Gastroesophageal sphincter (tissue), 4 donors: Measurements from ENCODE around the gene ME1. TPM values are rescaled to one million over a fixed set of nuclear protein-coding genes. Genes with fewer than 3 reads are reported as not detected.

Experiments used
- ATAC-seq: fragments of 150-250 bp; one replicate; pipeline ENCODE4 v1.9.1; 2016; ENCODE audit warnings: mild to moderate bottlenecking, moderate library complexity
- H3K27ac ChIP-seq, 4 donors: fragments of 200-600 bp; sonication (generic) in 3 of 4; 1 replicate in 3 of 4; 2 replicates in 1 of 4; pipeline ENCODE4 v1.5.1; 2016 to 2019
- H3K27me3 ChIP-seq: fragments of 200-600 bp; sonication (generic); one replicate; pipeline ENCODE4 v1.5.1; 2019
- H3K36me3 ChIP-seq, 2 donors: fragments of 200-600 bp; sonication (generic); one replicate each; pipeline ENCODE4 v1.5.1; 2019; ENCODE audit warnings: control low read depth in 1 of 2
- H3K4me1 ChIP-seq, 3 donors: fragments of 200-600 bp; sonication (generic); 1 replicate in 2 of 3; 2 replicates in 1 of 3; pipeline ENCODE4 v1.5.1; 2016 to 2019; ENCODE audit warnings: control low read depth in 2 of 3
- H3K4me3 ChIP-seq, 2 donors: fragments of 200-600 bp; sonication (generic); one replicate each; pipeline ENCODE4 v1.5.1; 2019; ENCODE audit warnings: mild to moderate bottlenecking in 1 of 2, moderate library complexity in 1 of 2
- H3K9me3 ChIP-seq, 3 donors: fragments of 200-600 bp; sonication (generic); one replicate each; pipeline ENCODE4 v1.5.1; 2017 to 2019; ENCODE audit warnings: control low read depth in 2 of 3
- CTCF ChIP-seq, 4 experiments: fragments of 200-600 bp in 2 of 4; fragments of 450-650 bp in 2 of 4; sonication (generic) in 1 of 4; IDR thresholded peaks; one replicate each; pipeline ENCODE4 v1.5.1; 2017 to 2019; ENCODE audit warnings: antibody characterized with exemption in 4 of 4, mild to moderate bottlenecking in 2 of 4, moderate library complexity in 2 of 4
- EP300 ChIP-seq: sonication (generic); formaldehyde crosslinking; IDR thresholded peaks from one replicate; pipeline ENCODE4 v1.6.1; 2017; ENCODE audit warnings: antibody characterized with exemption, mild to moderate bottlenecking
- POLR2A ChIP-seq, 2 donors: fragments of 450-650 bp; IDR thresholded peaks; one replicate each; pipeline ENCODE4 v1.6.1; 2017; ENCODE audit warnings: antibody characterized with exemption in 2 of 2, mild to moderate bottlenecking in 2 of 2, moderate library complexity in 1 of 2
- POLR2AphosphoS5 ChIP-seq: sonication (generic); formaldehyde crosslinking; IDR thresholded peaks from one replicate; pipeline ENCODE4 v1.6.1; 2017; ENCODE audit warnings: antibody characterized with exemption
- WGBS, 2 donors: methylation state at CpG; one replicate each; pipeline ENCODE4 v1.1.5; 2018; ENCODE audit warnings: low coverage in 1 of 2; 5-methylcytosine and 5-hydroxymethylcytosine counted together
- total RNA-seq, 4 donors: library from RNA; depleted of rRNA; stranded (reverse); fragments of >200 nt; gene quantifications; one replicate each; pipeline ENCODE4 v1.1.0, GENCODE V29; 2016

The ME1 gene
- total RNA-seq, 4 donors from 2014 or later, result 18.8 to 33.3 (median 20.4) TPM

GRCh38 chr6:83188501-83188900 is 242.3 kb downstream of the ME1 start:
- H3K4me3 ChIP-seq, result no peak overlapping the region
- peaks cover 0 to 22% (median 4%) of the 10 kb centered on the region in 3 donors for H3K4me1 ChIP-seq
- no peak overlapping the region for H3K27ac ChIP-seq
- WGBS, 2 donors, result 77 to 79% methylated on average over 2 to 3 of the region's 3 CpGs
- no peak for ATAC-seq
- TF ChIP-seq CTCF (IDR thresholded peaks at IDR 0.05) (no peak), POLR2A (IDR thresholded peaks at IDR 0.05) (no peak), POLR2AphosphoS5 (no peak), EP300 (no peak)
- no peaks in the 10 kb centered on the region for H3K9me3 ChIP-seq
- H3K36me3 ChIP-seq, result peaks cover 0 to 52% of the 10 kb centered on the region in 2 donors
- no peaks in the 10 kb centered on the region for H3K27me3 ChIP-seq

GRCh38 chr6:83185096-83185495 is 245.8 kb downstream of the ME1 start:
- Histone ChIP-seq H3K4me1 (no peaks in the 10 kb centered on the region), H3K27me3 (no peaks in the 10 kb centered on the region), H3K4me3 (no peak overlapping the region), H3K9me3 (no peaks in the 10 kb centered on the region), H3K27ac (no peak overlapping the region), H3K36me3 (peaks cover 0 to 86% of the 10 kb centered on the region in 2 donors)
- no peak for ATAC-seq
- 75 to 82% methylated on average over 2 of the region's 2 CpGs for WGBS, 2 donors
- no peak for TF ChIP-seq POLR2AphosphoS5
- no peak for TF ChIP-seq POLR2A (IDR thresholded peaks at IDR 0.05)
- TF ChIP-seq CTCF (IDR thresholded peaks at IDR 0.05), result no peak
- no peak for TF ChIP-seq EP300

- Histone ChIP-seq H3K27ac (no peak overlapping the region), H3K27me3 (no peaks in the 10 kb centered on the region), H3K9me3 (no peaks in the 10 kb centered on the region), H3K36me3 (peaks cover 0 to 95% of the 10 kb centered on the region in 2 donors), H3K4me3 (no peak overlapping the region), H3K4me1 (no peaks in the 10 kb centered on the region)
- TF ChIP-seq CTCF (IDR thresholded peaks at IDR 0.05) (no peak), POLR2AphosphoS5 (no peak), POLR2A (IDR thresholded peaks at IDR 0.05) (no peak), EP300 (no peak)
- WGBS, 2 donors, result 59 to 68% methylated on average over 5 to 8 of the region's 9 CpGs
- peak; percentile 25 for ATAC-seq
Measured at GRCh38 chr6:83183082-83183828, 247.6 kb downstream of the ME1 start.

- H3K4me1 ChIP-seq, result no peaks in the 10 kb centered on the region
- WGBS, 2 donors, result 73 to 86% methylated on average over 1 of the region's 1 CpG
- peaks cover 0 to 97% of the 10 kb centered on the region in 2 donors for H3K36me3 ChIP-seq
- H3K9me3 ChIP-seq, result no peaks in the 10 kb centered on the region
- no peak for TF ChIP-seq POLR2AphosphoS5
- no peak for TF ChIP-seq EP300
- TF ChIP-seq POLR2A (IDR thresholded peaks at IDR 0.05), result no peak
- no peak for TF ChIP-seq CTCF (IDR thresholded peaks at IDR 0.05)
- no peak overlapping the region for H3K27ac ChIP-seq
- H3K27me3 ChIP-seq, result no peaks in the 10 kb centered on the region
- no peak for ATAC-seq
- H3K4me3 ChIP-seq, result no peak overlapping the region
Measured at GRCh38 chr6:83182114-83182513, 248.7 kb downstream of the ME1 start.

GRCh38 chr6:83180426-83180950 is 250.4 kb downstream of the ME1 start:
- peaks cover 0 to 96% of the 10 kb centered on the region in 2 donors for H3K36me3 ChIP-seq
- no peak for TF ChIP-seq CTCF (IDR thresholded peaks at IDR 0.05)
- no peak for TF ChIP-seq EP300
- no peak for TF ChIP-seq POLR2AphosphoS5
- TF ChIP-seq POLR2A (IDR thresholded peaks at IDR 0.05), result no peak
- no peaks in the 10 kb centered on the region for H3K27me3 ChIP-seq
- H3K9me3 ChIP-seq, result no peaks in the 10 kb centered on the region
- no peak overlapping the region for H3K27ac ChIP-seq
- H3K4me1 ChIP-seq, result peaks cover 0 to 5% (median 0%) of the 10 kb centered on the region in 3 donors
- no peak for ATAC-seq
- no peak overlapping the region for H3K4me3 ChIP-seq
